ENCODE results near the gene AIG1.

AIG1 gene

DNA sequence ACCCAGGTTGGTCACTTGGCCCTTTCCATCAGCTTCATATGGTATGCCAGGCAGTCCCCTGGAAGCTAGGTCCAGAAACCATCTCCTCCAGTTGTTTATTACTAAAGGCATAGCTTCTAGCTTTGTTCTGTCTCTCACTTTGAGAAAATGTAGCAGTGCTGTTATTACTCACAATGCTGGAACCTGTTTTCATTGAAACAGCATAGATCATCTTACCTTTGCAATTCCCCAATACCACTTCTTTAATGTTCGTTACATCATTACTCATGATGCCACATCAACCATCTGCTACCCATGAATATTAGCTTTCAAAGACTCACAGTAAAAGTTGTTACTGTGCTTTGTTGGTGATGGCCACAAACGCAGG, 301.5 kb downstream of the AIG1 start:
- DNase-seq (ENCODE audit: low read depth, low spot score): no peak

GRCh38 chr6:143363299-143363698, 302.6 kb downstream of the AIG1 start:
- DNase-seq (ENCODE audit: low read depth, low spot score): no peak

DNA sequence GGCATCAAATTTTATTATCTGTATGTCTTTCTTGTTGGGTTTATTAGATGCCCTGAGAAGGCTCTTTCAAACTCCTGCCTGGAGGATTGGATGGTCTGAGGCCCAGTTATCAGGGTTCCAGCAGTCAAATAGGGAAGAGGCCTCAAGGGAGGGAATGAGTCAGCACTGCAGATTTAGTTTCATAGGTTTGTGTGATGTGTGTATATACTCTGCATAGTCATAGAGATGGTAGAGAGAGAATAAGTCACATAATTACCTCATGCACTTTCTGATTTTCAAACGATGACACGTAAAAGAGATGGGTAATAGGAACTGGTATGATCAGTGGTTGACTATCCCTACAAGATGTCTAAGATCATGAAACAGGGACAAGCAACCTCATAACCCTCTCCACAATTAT, 307.7 kb downstream of the AIG1 start:
- DNase-seq (ENCODE audit: low read depth, low spot score): no peak

- no peak for DNase-seq (ENCODE audit: low read depth, low spot score)
These were observed 309.3 kb downstream of the AIG1 start for GRCh38 chr6:143369971-143370370.

DNA sequence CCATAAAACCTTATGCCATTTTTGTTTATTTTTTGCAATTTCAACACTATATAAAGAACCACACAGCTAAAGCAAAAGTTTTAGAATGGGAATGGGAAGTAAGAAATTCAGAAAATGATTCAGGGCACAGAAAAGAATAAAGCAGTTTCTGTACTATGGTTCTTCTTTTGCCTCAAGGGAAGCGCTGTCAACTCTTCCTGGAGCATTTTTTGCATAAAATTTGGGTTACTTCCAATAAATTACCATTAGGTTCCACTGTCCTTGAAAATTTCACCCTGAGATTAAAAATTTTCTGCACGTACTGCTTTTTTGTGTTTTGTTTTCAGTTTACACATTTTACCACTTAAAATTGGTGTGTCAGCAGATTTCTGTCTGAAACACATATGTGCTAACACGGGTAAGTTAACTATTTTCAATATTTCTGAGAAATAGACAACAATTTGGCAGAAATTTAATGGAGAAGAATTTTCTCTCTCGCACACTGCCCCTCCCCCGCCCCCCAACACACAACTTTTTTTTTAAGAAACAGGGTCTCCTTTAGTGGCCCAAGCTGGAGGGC, 310.2 kb downstream of the AIG1 start:
- DNase-seq (ENCODE audit: low read depth, low spot score): no peak

GRCh38 chr6:143372199-143372882, 311.7 kb downstream of the AIG1 start:
- no peak for DNase-seq (ENCODE audit: low read depth, low spot score)

DNA sequence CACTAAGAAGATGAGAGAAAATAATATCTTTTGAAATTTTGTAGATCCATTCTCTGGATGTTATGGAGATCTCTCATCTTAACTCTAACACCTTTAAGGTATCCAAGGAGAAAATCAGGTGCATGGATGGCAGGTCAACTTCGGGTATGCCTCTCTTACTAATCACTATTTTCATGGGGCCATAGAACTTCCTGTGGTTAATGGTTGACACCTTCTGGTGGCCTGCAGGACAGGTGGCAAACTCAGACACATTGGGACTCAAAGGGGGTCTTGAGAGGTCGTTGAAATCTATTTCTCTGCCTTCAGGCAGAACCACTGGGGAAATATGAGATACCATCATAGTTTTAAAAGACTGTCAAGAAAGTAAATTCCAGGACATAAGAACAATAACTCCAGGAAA, 313.3 kb downstream of the AIG1 start:
- no peak for DNase-seq (ENCODE audit: low read depth, low spot score)

GRCh38 chr6:143375022-143375585, 314.4 kb downstream of the AIG1 start:
- DNase-seq (ENCODE audit: low read depth, low spot score): no peak

DNA sequence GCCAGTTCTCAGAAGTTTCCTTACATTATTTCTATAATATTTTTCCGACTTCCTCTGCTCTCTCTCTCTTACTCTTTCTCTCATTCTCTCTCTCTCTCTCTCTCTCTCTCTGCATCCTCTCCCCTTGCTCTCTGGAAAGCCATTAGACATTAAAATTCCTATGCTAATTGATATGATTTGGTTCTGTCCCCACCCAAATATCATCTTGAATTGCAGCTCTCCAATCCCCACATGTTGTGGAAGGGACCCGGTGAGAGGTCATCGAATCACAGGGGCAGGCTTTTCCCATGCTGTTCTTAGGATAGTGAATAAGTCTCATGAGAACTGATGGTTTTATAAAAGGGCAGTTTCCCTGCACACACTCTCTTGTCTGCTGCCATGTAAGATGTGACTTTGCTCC, 315.7 kb downstream of the AIG1 start:
- DNase-seq (ENCODE audit: low read depth, low spot score): no peak

DNA sequence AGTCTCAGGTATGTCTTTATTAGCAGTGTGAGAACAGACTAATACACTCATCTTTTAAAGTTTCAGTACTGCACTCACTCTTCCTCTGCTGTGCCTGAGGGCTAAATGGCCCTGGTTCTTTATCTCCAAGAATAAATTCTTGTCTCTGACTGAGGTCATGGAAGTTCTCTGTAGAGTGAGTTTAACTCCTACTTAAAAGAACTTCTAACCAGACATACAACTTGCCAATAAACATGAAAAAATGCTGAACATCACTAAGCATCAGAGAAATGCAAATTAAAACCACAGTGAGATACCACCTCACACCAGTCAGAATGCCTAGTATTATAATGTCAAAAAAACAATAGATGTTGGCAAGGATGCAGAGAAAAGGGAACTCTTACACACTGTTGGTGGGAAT, 316.2 kb downstream of the AIG1 start:
- DNase-seq (ENCODE audit: low read depth, low spot score): no peak

GRCh38 chr6:143385636-143386035, 324.9 kb downstream of the AIG1 start:
- no peak for DNase-seq (ENCODE audit: low read depth, low spot score)

- no peak for DNase-seq (ENCODE audit: low read depth, low spot score)
These were observed 329.6 kb downstream of the AIG1 start for GRCh38 chr6:143390278-143390677.

Data from activated CD4-positive, CD25-positive, alpha-beta regulatory T cell treated with anti-CD3 and anti-CD28 coated beads, Interleukin-2, amount 50 U/mL, for 16 hours (primary cell).